ENCODE results near the gene PTGER1. TPM values are rescaled to one million over a fixed set of nuclear protein-coding genes. Genes with fewer than 3 reads are reported as not detected.

Gene PTGER1
- total and polyA plus RNA-seq, 2 donors (not counting 3 experiments of a cell fraction or from before 2014, with no cell fraction given), result 0.21 to 0.40 TPM

DNA sequence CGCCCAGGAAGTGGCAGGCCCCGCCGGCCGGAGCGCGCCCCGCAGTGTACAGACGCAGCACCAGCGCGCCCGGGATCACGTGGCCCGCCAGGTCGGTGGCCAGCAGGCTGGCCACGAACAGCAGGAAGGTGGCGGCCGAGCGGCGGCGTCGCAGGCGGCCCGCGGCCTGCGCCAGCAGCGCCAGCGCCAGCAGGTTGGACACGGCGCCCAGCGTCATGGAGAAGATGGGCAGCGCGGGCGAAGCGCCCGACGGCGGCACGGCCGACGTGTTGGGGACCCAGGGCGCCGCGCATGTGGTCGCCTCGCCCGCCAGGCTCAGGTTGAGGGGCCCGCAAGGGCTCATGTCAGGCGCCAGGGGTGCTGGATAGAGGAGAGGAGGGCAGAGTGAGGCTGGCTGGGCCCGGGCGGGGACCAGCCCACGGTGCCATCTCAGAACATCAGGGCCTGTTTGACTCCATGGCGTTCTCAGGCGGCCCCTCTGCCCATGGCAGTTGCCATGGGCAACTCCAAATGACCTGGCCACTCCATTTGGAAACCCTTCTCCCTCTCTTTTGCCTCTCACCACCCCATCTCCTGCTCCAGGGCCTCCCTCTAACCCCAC is 1.1 kb downstream of the PTGER1 start:
- peaks cover 0 to 21% of the 10 kb centered on the region in 2 experiments for H3K36me3 ChIP-seq (ENCODE audit: control insufficient read depth in 2 of 2, extremely low read depth in 1 of 2, insufficient read depth in 2 of 2, low read length in 2 of 2)
- POLR2A ChIA-PET, result no interaction called here
- DNase-seq (ENCODE audit: low read depth, low spot score) (no peak), FAIRE-seq (no peak)
- no peak overlapping the region for H3K4me2 ChIP-seq (ENCODE audit: insufficient read depth, low read length)
- TF ChIP-seq MYC (IDR thresholded peaks at IDR 0.05; ENCODE audit: low read depth, low read length) (no peak), GATA2 (IDR thresholded peaks at IDR 0.05; ENCODE audit: insufficient read depth, insufficient read length, low read depth, low read length) (no peak), POLR2A (IDR thresholded peaks at IDR 0.05; ENCODE audit: low read depth, low read length) (no peak), POLR2AphosphoS5 (IDR thresholded peaks at IDR 0.05; ENCODE audit: insufficient read depth, low read depth, low read length) (no peak), FOS (IDR thresholded peaks at IDR 0.05; ENCODE audit: borderline replicate concordance, insufficient read depth, low read length) (no peak), EZH2 (IDR thresholded peaks at IDR 0.05; ENCODE audit: borderline replicate concordance, low read depth, low read length, severe bottlenecking) (no peak), JUN (IDR thresholded peaks at IDR 0.05; ENCODE audit: borderline replicate concordance, insufficient read depth, insufficient read length, low read depth) (no peak)
- TF ChIP-seq, protein P1, sequence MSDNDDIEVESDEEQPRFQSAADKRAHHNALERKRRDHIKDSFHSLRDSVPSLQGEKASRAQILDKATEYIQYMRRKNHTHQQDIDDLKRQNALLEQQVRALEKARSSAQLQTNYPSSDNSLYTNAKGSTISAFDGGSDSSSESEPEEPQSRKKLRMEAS (IDR thresholded peaks at IDR 0.05; ENCODE audit: insufficient read depth, insufficient read length), result no peak
- TF ChIP-seq, protein P2, sequence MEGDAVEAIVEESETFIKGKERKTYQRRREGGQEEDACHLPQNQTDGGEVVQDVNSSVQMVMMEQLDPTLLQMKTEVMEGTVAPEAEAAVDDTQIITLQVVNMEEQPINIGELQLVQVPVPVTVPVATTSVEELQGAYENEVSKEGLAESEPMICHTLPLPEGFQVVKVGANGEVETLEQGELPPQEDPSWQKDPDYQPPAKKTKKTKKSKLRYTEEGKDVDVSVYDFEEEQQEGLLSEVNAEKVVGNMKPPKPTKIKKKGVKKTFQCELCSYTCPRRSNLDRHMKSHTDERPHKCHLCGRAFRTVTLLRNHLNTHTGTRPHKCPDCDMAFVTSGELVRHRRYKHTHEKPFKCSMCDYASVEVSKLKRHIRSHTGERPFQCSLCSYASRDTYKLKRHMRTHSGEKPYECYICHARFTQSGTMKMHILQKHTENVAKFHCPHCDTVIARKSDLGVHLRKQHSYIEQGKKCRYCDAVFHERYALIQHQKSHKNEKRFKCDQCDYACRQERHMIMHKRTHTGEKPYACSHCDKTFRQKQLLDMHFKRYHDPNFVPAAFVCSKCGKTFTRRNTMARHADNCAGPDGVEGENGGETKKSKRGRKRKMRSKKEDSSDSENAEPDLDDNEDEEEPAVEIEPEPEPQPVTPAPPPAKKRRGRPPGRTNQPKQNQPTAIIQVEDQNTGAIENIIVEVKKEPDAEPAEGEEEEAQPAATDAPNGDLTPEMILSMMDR (IDR thresholded peaks at IDR 0.05; ENCODE audit: extremely low read depth in 1 of 2, insufficient read depth in 1 of 2, low read depth in 1 of 2, low read length in 2 of 2), result no peak
- dilution Hi-C loops (cut with MboI; ENCODE audit: extremely low pct_ligation_motif_present, low sequenced_read_pairs) (no loop called here), intact Hi-C loops (cut with micrococcal nuclease) (loop anchor here (5.0 kb wide), 1 partner anchor 327 kb away; no protein-coding TSS in a partner anchor)
- no peak overlapping the region for H3K27ac ChIP-seq (ENCODE audit: insufficient read depth, low read depth, low read length)
- no peak overlapping the region for H2AFZ ChIP-seq (ENCODE audit: low read depth, low read length)
- H3K4me1 ChIP-seq (ENCODE audit: control insufficient read depth, extremely low read depth, insufficient read depth, low read length), result peaks cover 24% of the 10 kb centered on the region
- H3K9me3 ChIP-seq (replicated peaks; ENCODE audit: control insufficient read depth, insufficient read depth, low read length), result no peaks in the 10 kb centered on the region
- no TSS peak for BruUV-seq (replicated peaks)
- H3K9ac ChIP-seq (replicated peaks; ENCODE audit: extremely low read depth, insufficient read depth, low read length), result no peak overlapping the region
- no peaks in the 10 kb centered on the region for H4K20me1 ChIP-seq (replicated peaks; ENCODE audit: control insufficient read depth, extremely low read depth, insufficient read depth, low read length)
- no peak overlapping the region for H3K4me3 ChIP-seq (replicated peaks in 1 of 3; ENCODE audit: insufficient read depth in 1 of 3, low read depth in 1 of 3, low read length in 3 of 3)
- CTCF ChIA-PET, result interaction anchor here (2.5 kb wide), 1 partner anchor 42 kb away, joined by 23 read pairs; no protein-coding TSS in a partner anchor
- no peaks in the 10 kb centered on the region for H3K9me1 ChIP-seq (replicated peaks; ENCODE audit: control insufficient read depth, extremely low read depth, insufficient read depth, low read length)
- no peaks in the 10 kb centered on the region for H3K79me2 ChIP-seq (ENCODE audit: control insufficient read depth, insufficient read depth, low read length)
- no peaks in the 10 kb centered on the region for H3K27me3 ChIP-seq (ENCODE audit: control insufficient read depth in 2 of 2, insufficient read depth in 2 of 2, low read length in 2 of 2)
